NB4 (cell line): ENCODE measurements around the gene CLOCK.

Experiments
- CTCF ChIP-seq: IDR thresholded peaks from one replicate; pipeline ENCODE4 v1.5.1; 2012; ENCODE audit warnings: low read depth, low read length
- MAX ChIP-seq: IDR thresholded peaks from 2 replicates; pipeline ENCODE4 v1.6.1; 2011; ENCODE audit warnings: low read depth, low read length
- MYC ChIP-seq: IDR thresholded peaks from 2 replicates; pipeline ENCODE4 v1.6.1; 2011; ENCODE audit warnings: low read depth, low read length
- POLR2A ChIP-seq: IDR thresholded peaks from 2 replicates; pipeline ENCODE4 v1.6.1; 2011; ENCODE audit warnings: mild to moderate bottlenecking; ENCODE audit not compliant: insufficient read length; ENCODE audit errors: extremely low read depth

GRCh38 chr4:55475394-55476243 lies 71.1 kb downstream of the CLOCK start:
- TF ChIP-seq CTCF (no peak), POLR2A (no peak), MYC (no peak), MAX (no peak)
